HG03342 (cell line): ENCODE results near the gene MRC1.
A peak's percentile ranks its signal among the peaks of the same experiment; 100 is the strongest.

Experiments used
- ATAC-seq: cut with Tn5 transposase; IDR thresholded peaks from one replicate; pipeline ENCODE4 v1.9.1; 2021; ENCODE audit warnings: mild to moderate bottlenecking, moderate library complexity; ENCODE audit not compliant: unreplicated experiment

MRC1 gene

GRCh38 chr10:17795083-17795482 lies 14.1 kb upstream of the MRC1 start:
- ATAC-seq: no peak

GRCh38 chr10:17795813-17796594 lies 13.1 kb upstream of the MRC1 start:
- ATAC-seq: no peak

- no peak for ATAC-seq
Measured at GRCh38 chr10:17801507-17801906, 7.6 kb upstream of the MRC1 start.

GRCh38 chr10:17802350-17802749 lies 6.8 kb upstream of the MRC1 start:
- no peak for ATAC-seq

- ATAC-seq: no peak
Measured at GRCh38 chr10:17802976-17803375, 6.2 kb upstream of the MRC1 start.

- ATAC-seq: no peak
Measured at GRCh38 chr10:17805330-17805729, 3.8 kb upstream of the MRC1 start.

GRCh38 chr10:17805921-17806577 lies 3.1 kb upstream of the MRC1 start:
- peak; percentile 67 for ATAC-seq

GRCh38 chr10:17811146-17811865 lies 2.2 kb downstream of the MRC1 start:
- no peak for ATAC-seq

- ATAC-seq: no peak
Measured at GRCh38 chr10:17814973-17815372, 5.8 kb downstream of the MRC1 start.

GRCh38 chr10:17816199-17816598 lies 7.1 kb downstream of the MRC1 start:
- ATAC-seq: no peak

- no peak for ATAC-seq
Measured at GRCh38 chr10:17817316-17817715, 8.2 kb downstream of the MRC1 start.

- ATAC-seq: no peak
Measured at GRCh38 chr10:17817790-17818189, 8.6 kb downstream of the MRC1 start.

- no peak for ATAC-seq
Measured at GRCh38 chr10:17819836-17820235, 10.7 kb downstream of the MRC1 start.

- ATAC-seq: no peak
Measured at GRCh38 chr10:17820943-17821342, 11.8 kb downstream of the MRC1 start.

- no peak for ATAC-seq
Measured at GRCh38 chr10:17821893-17822292, 12.7 kb downstream of the MRC1 start.

- ATAC-seq: no peak
Measured at GRCh38 chr10:17831341-17831740, 22.2 kb downstream of the MRC1 start.

- ATAC-seq: no peak
Measured at GRCh38 chr10:17831896-17832295, 22.7 kb downstream of the MRC1 start.

- ATAC-seq: no peak
Measured at GRCh38 chr10:17833656-17834055, 24.5 kb downstream of the MRC1 start.

GRCh38 chr10:17835688-17836087 lies 26.5 kb downstream of the MRC1 start:
- ATAC-seq: no peak

- no peak for ATAC-seq
Measured at GRCh38 chr10:17836942-17837341, 27.8 kb downstream of the MRC1 start.

GRCh38 chr10:17838080-17838648 lies 29.0 kb downstream of the MRC1 start:
- no peak for ATAC-seq

- no peak for ATAC-seq
Measured at GRCh38 chr10:17841050-17841449, 31.9 kb downstream of the MRC1 start.
